Vagina (tissue), 2 donors: ENCODE results near the gene GNAO1. TPM values are rescaled to one million over a fixed set of nuclear protein-coding genes. Genes with fewer than 3 reads are reported as not detected.

Experiments
- DNase-seq, 2 donors: peaks; one replicate each; pipeline ENCODE4 v3.0.0-alpha.2; 2017; ENCODE audit errors: extremely low spot score in 2 of 2
- H3K27ac ChIP-seq: fragments of 200-600 bp; sonication (generic); one replicate; pipeline ENCODE4 v1.5.1; 2019
- H3K27me3 ChIP-seq: fragments of 200-600 bp; sonication (generic); one replicate; pipeline ENCODE4 v1.5.1; 2019
- H3K36me3 ChIP-seq, 2 donors: fragments of 200-600 bp; sonication (generic); one replicate each; pipeline ENCODE4 v1.5.1; 2017 to 2019
- H3K4me1 ChIP-seq: fragments of 200-600 bp; sonication (generic); one replicate; pipeline ENCODE4 v1.5.1; 2019
- H3K4me3 ChIP-seq, 2 donors: fragments of 200-600 bp; sonication (generic); 1 replicate in 1 of 2; 2 replicates in 1 of 2; pipeline ENCODE4 v1.5.1; 2016 to 2019
- H3K9me3 ChIP-seq: fragments of 200-600 bp; sonication (generic); one replicate; pipeline ENCODE4 v1.5.1; 2019
- POLR2A ChIP-seq, 2 donors: fragments of 450-650 bp; IDR thresholded peaks; one replicate each; pipeline ENCODE4 v1.6.1; 2017; ENCODE audit warnings: antibody characterized with exemption in 2 of 2, mild to moderate bottlenecking in 2 of 2, moderate library complexity in 2 of 2
- POLR2AphosphoS5 ChIP-seq, 2 donors: sonication (generic); formaldehyde crosslinking; IDR thresholded peaks; one replicate each; pipeline ENCODE4 v1.9.0; 2017; ENCODE audit warnings: antibody characterized with exemption in 2 of 2, mild to moderate bottlenecking in 2 of 2, low read depth in 1 of 2; ENCODE audit not compliant: insufficient read depth in 1 of 2
- intact Hi-C: fragments of 100-400 bp; cut with DNase I; formaldehyde crosslinking; loops from one replicate; pipeline ENCODE4 v1.15.1; 2023
- total RNA-seq: library from RNA; depleted of rRNA; stranded (reverse); fragments of >200 nt; gene quantifications from one replicate; pipeline ENCODE4 v1.2.3, GENCODE V29; 2016
- TF ChIP-seq, protein P1 (sequence below), 3 experiments: fragments of 450-650 bp in 2 of 3; fragments of 200-600 bp in 1 of 3; sonication (generic) in 1 of 3; IDR thresholded peaks; one replicate each; pipeline ENCODE4 v1.5.1; 2017 to 2019; ENCODE audit warnings: antibody characterized with exemption in 3 of 3, mild to moderate bottlenecking in 2 of 3, moderate library complexity in 2 of 3

Gene GNAO1
- total RNA-seq, 1 donor from 2014 or later, result 16.2 TPM

GRCh38 chr16:56260378-56261160 is 69.3 kb downstream of the GNAO1 start:
- no peak overlapping the region for H3K27ac ChIP-seq
- H3K27me3 ChIP-seq, result no peaks in the 10 kb centered on the region
- no peak for DNase-seq

GRCh38 chr16:56261656-56262055 is 70.4 kb downstream of the GNAO1 start:
- Histone ChIP-seq H3K27ac (no peak overlapping the region), H3K27me3 (no peaks in the 10 kb centered on the region), H3K9me3 (no peaks in the 10 kb centered on the region), H3K4me1 (peaks cover 14% of the 10 kb centered on the region), H3K4me3 (no peak overlapping the region), H3K36me3 (no peaks in the 10 kb centered on the region)
- no peak for DNase-seq
- intact Hi-C loops, result no loop called here
- TF ChIP-seq, protein P1, sequence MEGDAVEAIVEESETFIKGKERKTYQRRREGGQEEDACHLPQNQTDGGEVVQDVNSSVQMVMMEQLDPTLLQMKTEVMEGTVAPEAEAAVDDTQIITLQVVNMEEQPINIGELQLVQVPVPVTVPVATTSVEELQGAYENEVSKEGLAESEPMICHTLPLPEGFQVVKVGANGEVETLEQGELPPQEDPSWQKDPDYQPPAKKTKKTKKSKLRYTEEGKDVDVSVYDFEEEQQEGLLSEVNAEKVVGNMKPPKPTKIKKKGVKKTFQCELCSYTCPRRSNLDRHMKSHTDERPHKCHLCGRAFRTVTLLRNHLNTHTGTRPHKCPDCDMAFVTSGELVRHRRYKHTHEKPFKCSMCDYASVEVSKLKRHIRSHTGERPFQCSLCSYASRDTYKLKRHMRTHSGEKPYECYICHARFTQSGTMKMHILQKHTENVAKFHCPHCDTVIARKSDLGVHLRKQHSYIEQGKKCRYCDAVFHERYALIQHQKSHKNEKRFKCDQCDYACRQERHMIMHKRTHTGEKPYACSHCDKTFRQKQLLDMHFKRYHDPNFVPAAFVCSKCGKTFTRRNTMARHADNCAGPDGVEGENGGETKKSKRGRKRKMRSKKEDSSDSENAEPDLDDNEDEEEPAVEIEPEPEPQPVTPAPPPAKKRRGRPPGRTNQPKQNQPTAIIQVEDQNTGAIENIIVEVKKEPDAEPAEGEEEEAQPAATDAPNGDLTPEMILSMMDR (IDR thresholded peaks at IDR 0.05), result no peak
- TF ChIP-seq POLR2AphosphoS5 (IDR thresholded peaks at IDR 0.05; ENCODE audit: insufficient read depth in 1 of 2, low read depth in 1 of 2) (no peak), POLR2A (IDR thresholded peaks at IDR 0.05) (no peak)

More at GRCh38 chr16:56260378-56261160, 69.3 kb downstream of the GNAO1 start:
- H3K9me3 ChIP-seq, result no peaks in the 10 kb centered on the region
- peaks cover 14% of the 10 kb centered on the region for H3K4me1 ChIP-seq
- H3K36me3 ChIP-seq, result no peaks in the 10 kb centered on the region
- no peak for TF ChIP-seq POLR2AphosphoS5 (IDR thresholded peaks at IDR 0.05; ENCODE audit: insufficient read depth in 1 of 2, low read depth in 1 of 2)
- intact Hi-C loops, result no loop called here
- H3K4me3 ChIP-seq, result no peak overlapping the region

DNA sequence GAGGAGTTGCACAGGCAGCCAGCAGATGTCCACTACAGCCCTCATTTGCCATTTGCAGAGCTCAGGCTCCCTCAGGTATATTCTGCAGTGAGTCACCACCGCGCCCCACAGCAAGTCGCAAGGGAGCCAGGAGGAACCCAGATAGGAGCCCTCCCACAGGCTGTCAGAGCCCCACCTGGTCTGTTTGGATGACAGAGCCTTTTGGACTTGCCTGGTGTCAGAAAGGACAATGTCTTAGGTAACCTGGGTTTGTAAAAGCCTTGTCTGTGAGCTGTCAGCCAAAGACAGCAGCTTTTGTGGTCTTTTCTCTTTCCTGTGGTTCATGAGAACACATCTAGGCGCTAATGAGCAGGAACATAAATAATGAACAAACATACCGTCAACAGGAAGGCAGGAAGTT is 70.9 kb downstream of the GNAO1 start:
- TF ChIP-seq POLR2AphosphoS5 (IDR thresholded peaks at IDR 0.05; ENCODE audit: insufficient read depth in 1 of 2, low read depth in 1 of 2) (peak in 1 of 2 donors; percentile 26), POLR2A (IDR thresholded peaks at IDR 0.05) (peak in 1 of 2 donors; percentile 7)
- TF ChIP-seq, protein P1 (IDR thresholded peaks at IDR 0.05), result no peak
- Histone ChIP-seq H3K27ac (no peak overlapping the region), H3K9me3 (no peaks in the 10 kb centered on the region), H3K4me3 (no peak overlapping the region), H3K4me1 (peaks cover 9% of the 10 kb centered on the region), H3K27me3 (no peaks in the 10 kb centered on the region), H3K36me3 (no peaks in the 10 kb centered on the region)
- intact Hi-C loops, result no loop called here
- DNase-seq, result no peak

DNA sequence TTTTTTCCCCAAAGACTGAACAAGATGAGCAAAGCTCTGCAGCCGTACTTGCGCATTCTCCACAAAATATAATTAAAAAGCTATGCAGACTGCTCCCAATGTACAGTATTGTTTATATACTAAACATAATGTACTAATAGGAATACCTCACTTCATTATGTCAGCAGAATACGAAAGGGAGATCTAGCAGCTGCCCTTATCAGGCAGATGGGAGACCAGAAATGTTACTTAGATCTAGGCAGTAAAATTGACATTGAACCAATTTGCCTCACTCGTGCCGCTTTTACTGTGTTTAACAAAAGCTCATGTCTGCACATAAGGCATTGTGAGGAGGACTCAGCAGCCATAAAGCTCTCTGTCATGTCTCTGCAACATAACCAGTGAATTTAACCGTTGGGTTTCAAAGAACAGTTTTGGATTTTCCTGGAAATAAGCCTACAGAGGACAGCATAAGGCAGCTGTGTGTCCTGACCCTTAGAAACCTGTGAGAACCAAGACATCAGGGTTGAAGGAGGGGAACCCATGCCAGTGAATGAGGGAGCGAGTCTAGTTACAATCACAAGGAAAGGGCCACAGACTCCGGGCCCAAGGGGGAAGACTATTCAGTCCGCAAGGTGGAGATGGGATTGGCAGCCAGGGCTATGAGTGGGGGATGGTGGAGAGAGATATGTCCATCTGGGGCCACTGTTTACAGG is 71.4 kb downstream of the GNAO1 start:
- H3K4me1 ChIP-seq, result peaks cover 3% of the 10 kb centered on the region
- TF ChIP-seq POLR2A (IDR thresholded peaks at IDR 0.05) (no peak), POLR2AphosphoS5 (IDR thresholded peaks at IDR 0.05; ENCODE audit: insufficient read depth in 1 of 2, low read depth in 1 of 2) (no peak)
- TF ChIP-seq, protein P1 (IDR thresholded peaks at IDR 0.05), result no peak
- H3K27ac ChIP-seq, result no peak overlapping the region
- no peaks in the 10 kb centered on the region for H3K9me3 ChIP-seq
- H3K4me3 ChIP-seq, result no peak overlapping the region
- no peaks in the 10 kb centered on the region for H3K27me3 ChIP-seq
- intact Hi-C loops, result no loop called here
- no peak for DNase-seq
- no peaks in the 10 kb centered on the region for H3K36me3 ChIP-seq

- intact Hi-C loops, result no loop called here
- H3K27ac ChIP-seq, result no peak overlapping the region
- H3K9me3 ChIP-seq, result no peaks in the 10 kb centered on the region
- H3K27me3 ChIP-seq, result no peaks in the 10 kb centered on the region
- no peak overlapping the region for H3K4me3 ChIP-seq
- DNase-seq, result no peak
- H3K36me3 ChIP-seq, result no peaks in the 10 kb centered on the region
- TF ChIP-seq POLR2AphosphoS5 (IDR thresholded peaks at IDR 0.05; ENCODE audit: insufficient read depth in 1 of 2, low read depth in 1 of 2), result no peak
- TF ChIP-seq, protein P1 (IDR thresholded peaks at IDR 0.05), result no peak
- TF ChIP-seq POLR2A (IDR thresholded peaks at IDR 0.05), result no peak
- no peaks in the 10 kb centered on the region for H3K4me1 ChIP-seq
Observed at GRCh38 chr16:56263711-56264608, 72.7 kb downstream of the GNAO1 start.
